Upper lobe of left lung (tissue), 6 donors: ENCODE results near the gene STOX2. TPM values are rescaled to one million over a fixed set of nuclear protein-coding genes. Genes with fewer than 3 reads are reported as not detected.
A peak's percentile ranks its signal among the peaks of the same experiment; 100 is the strongest.

Experiments
- ATAC-seq, 2 donors: fragments of 200-7000 bp; cut with Tn5 transposase; one replicate each; pipeline ENCODE4 v1.9.1; 2022; ENCODE audit warnings: mild to moderate bottlenecking in 2 of 2, moderate library complexity in 2 of 2; ENCODE audit not compliant: low FRiP score in 2 of 2
- DNase-seq, 2 donors: peaks; one replicate each; pipeline ENCODE4 v3.0.0-alpha.2; 2019 to 2020
- H3K27ac ChIP-seq, 4 donors: fragments of 200-600 bp; sonication (generic); one replicate each; pipeline ENCODE4 v1.5.1; 2016 to 2019
- H3K27me3 ChIP-seq, 4 donors: fragments of 200-600 bp; sonication (generic); one replicate each; pipeline ENCODE4 v1.5.1; 2017 to 2019
- H3K36me3 ChIP-seq, 4 donors: fragments of 200-600 bp; sonication (generic); one replicate each; pipeline ENCODE4 v1.5.1; 2016 to 2019
- H3K4me1 ChIP-seq, 4 donors: fragments of 200-600 bp; sonication (generic); one replicate each; pipeline ENCODE4 v1.5.1; 2018 to 2019
- H3K4me3 ChIP-seq, 4 donors: fragments of 200-600 bp; sonication (generic); one replicate each; pipeline ENCODE4 v1.5.1; 2017 to 2019; ENCODE audit warnings: mild to moderate bottlenecking in 2 of 4, moderate library complexity in 1 of 4
- H3K9me3 ChIP-seq, 4 donors: fragments of 200-600 bp; sonication (generic); one replicate each; pipeline ENCODE4 v1.5.1; 2018 to 2019
- EP300 ChIP-seq, 4 donors: sonication (generic); formaldehyde crosslinking; IDR thresholded peaks; one replicate each; pipeline ENCODE4 v1.5.1; 2017; ENCODE audit warnings: antibody characterized with exemption in 4 of 4, control low read depth in 2 of 4
- POLR2A ChIP-seq, 4 donors: fragments of 450-650 bp; IDR thresholded peaks; one replicate each; pipeline ENCODE4 v1.5.1; 2016 to 2017; ENCODE audit warnings: antibody characterized with exemption in 4 of 4, mild to moderate bottlenecking in 2 of 4
- POLR2AphosphoS5 ChIP-seq, 2 donors: sonication (generic); formaldehyde crosslinking; IDR thresholded peaks; one replicate each; pipeline ENCODE4 v1.5.1; 2017; ENCODE audit warnings: antibody characterized with exemption in 2 of 2
- WGBS, 2 donors: methylation state at CpG; one replicate each; pipeline ENCODE4 v1.1.5; 2017 to 2018; 5-methylcytosine and 5-hydroxymethylcytosine counted together
- total RNA-seq, 6 donors: library from RNA; depleted of rRNA in 4 of 6; stranded (reverse); fragments of >200 nt in 4 of 6; gene quantifications; one replicate each; pipeline versions ENCODE4 v1.1.0 to v1.2.1, GENCODE V29; 2016 to 2021
- TF ChIP-seq, protein P1 (sequence below), 6 experiments: fragments of 450-650 bp in 4 of 6; fragments of 200-600 bp in 2 of 6; sonication (generic) in 2 of 6; IDR thresholded peaks; one replicate each; pipeline ENCODE4 v1.5.1; 2016 to 2019; ENCODE audit warnings: antibody characterized with exemption in 6 of 6
- donor health status: DM: no; HTN: no; CAD: no; lungs with moderate emphysema.
- donor health status: DM: no; HTN: yes; CAD: no; lungs with severe emphysema.

The STOX2 gene
- total RNA-seq, 6 donors from 2014 or later = 10.1 to 49.2 (median 24.1) TPM

DNA sequence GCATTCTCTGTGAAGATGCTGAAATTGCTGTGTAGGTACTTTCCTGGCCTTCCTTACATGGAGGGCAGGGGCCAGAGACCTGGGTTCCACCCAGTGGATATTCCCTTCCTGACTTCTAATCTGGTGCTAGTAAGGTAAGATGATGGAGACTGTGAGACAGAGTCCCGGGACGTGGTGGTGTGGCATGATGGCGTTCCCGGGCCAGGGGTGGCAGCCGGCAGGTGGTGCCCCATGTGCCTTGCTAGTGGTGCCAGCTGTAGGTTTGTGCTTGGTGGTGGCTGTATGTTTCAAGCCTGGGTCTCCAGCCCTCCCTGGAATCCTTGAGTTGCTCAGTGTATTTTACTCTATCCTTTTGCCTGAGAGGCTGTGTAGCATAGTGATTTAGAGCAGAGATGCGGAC lies 10.9 kb downstream of the STOX2 start:
- no peak for TF ChIP-seq POLR2AphosphoS5 (IDR thresholded peaks at IDR 0.05)
- no peak for TF ChIP-seq EP300 (IDR thresholded peaks at IDR 0.05)
- TF ChIP-seq, protein P1, sequence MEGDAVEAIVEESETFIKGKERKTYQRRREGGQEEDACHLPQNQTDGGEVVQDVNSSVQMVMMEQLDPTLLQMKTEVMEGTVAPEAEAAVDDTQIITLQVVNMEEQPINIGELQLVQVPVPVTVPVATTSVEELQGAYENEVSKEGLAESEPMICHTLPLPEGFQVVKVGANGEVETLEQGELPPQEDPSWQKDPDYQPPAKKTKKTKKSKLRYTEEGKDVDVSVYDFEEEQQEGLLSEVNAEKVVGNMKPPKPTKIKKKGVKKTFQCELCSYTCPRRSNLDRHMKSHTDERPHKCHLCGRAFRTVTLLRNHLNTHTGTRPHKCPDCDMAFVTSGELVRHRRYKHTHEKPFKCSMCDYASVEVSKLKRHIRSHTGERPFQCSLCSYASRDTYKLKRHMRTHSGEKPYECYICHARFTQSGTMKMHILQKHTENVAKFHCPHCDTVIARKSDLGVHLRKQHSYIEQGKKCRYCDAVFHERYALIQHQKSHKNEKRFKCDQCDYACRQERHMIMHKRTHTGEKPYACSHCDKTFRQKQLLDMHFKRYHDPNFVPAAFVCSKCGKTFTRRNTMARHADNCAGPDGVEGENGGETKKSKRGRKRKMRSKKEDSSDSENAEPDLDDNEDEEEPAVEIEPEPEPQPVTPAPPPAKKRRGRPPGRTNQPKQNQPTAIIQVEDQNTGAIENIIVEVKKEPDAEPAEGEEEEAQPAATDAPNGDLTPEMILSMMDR (IDR thresholded peaks at IDR 0.05) = no peak
- no peak for TF ChIP-seq POLR2A (IDR thresholded peaks at IDR 0.05)
- ATAC-seq (no peak), DNase-seq (peak in 1 of 2 donors; percentile 52)

GRCh38 chr4:183918696-183919095 lies 13.6 kb downstream of the STOX2 start:
- no peak for DNase-seq
- no peak for ATAC-seq
- TF ChIP-seq POLR2A (IDR thresholded peaks at IDR 0.05) (no peak), EP300 (IDR thresholded peaks at IDR 0.05) (no peak), POLR2AphosphoS5 (IDR thresholded peaks at IDR 0.05) (no peak)
- TF ChIP-seq, protein P1 (IDR thresholded peaks at IDR 0.05) = no peak
- H3K27ac ChIP-seq = no peak overlapping the region
- H3K27me3 ChIP-seq = no peaks in the 10 kb centered on the region
- H3K36me3 ChIP-seq = no peaks in the 10 kb centered on the region
- no peaks in the 10 kb centered on the region for H3K4me1 ChIP-seq
- 92 to 93% methylated on average over 10 of the region's 10 CpGs for WGBS, 2 donors
- no peaks in the 10 kb centered on the region for H3K9me3 ChIP-seq
- no peak overlapping the region for H3K4me3 ChIP-seq

More for the DNA sequence above, 10.9 kb downstream of the STOX2 start:
- Histone ChIP-seq H3K36me3 (no peaks in the 10 kb centered on the region), H3K9me3 (no peaks in the 10 kb centered on the region), H3K27me3 (no peaks in the 10 kb centered on the region), H3K4me1 (no peaks in the 10 kb centered on the region), H3K27ac (no peak overlapping the region), H3K4me3 (no peak overlapping the region)
- WGBS, 2 donors = 77 to 83% methylated on average over 6 of the region's 6 CpGs

- peak in 1 of 2 donors; percentile 50 for DNase-seq
- WGBS, 2 donors = 52 to 71% methylated on average over 5 to 12 of the region's 12 CpGs
- no peaks in the 10 kb centered on the region for H3K36me3 ChIP-seq
- no peak for TF ChIP-seq POLR2A (IDR thresholded peaks at IDR 0.05)
- TF ChIP-seq, protein P1 (IDR thresholded peaks at IDR 0.05) = no peak
- no peak for TF ChIP-seq POLR2AphosphoS5 (IDR thresholded peaks at IDR 0.05)
- TF ChIP-seq EP300 (IDR thresholded peaks at IDR 0.05) = no peak
- H3K4me1 ChIP-seq = no peaks in the 10 kb centered on the region
- no peak overlapping the region for H3K4me3 ChIP-seq
- ATAC-seq = peak in 1 of 2 donors; percentile 47
- H3K27ac ChIP-seq = no peak overlapping the region
- H3K9me3 ChIP-seq = no peaks in the 10 kb centered on the region
- H3K27me3 ChIP-seq = no peaks in the 10 kb centered on the region
Measured at GRCh38 chr4:183919141-183919540, 14.0 kb downstream of the STOX2 start.

DNA sequence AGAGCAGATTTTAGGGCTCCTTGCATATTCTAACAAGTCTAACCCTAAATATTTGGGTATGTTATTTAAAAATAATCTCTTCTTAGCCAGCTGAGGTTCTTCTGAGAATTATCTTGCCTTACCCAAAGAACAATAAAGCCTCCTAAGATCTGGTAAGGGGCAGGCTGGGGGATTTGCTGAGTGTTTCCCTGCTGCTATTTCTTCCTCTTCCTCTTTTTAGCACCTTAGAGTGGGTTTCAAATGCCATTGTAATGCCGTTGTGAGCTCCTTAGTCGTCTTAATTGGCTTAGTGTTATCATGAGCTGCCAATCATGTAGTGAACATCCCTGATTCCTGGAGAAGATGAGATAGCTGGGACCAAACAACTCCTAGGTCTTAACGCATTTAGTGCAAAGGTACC lies 15.4 kb downstream of the STOX2 start:
- ATAC-seq (no peak), DNase-seq (no peak)
- Histone ChIP-seq H3K27me3 (no peaks in the 10 kb centered on the region), H3K27ac (no peak overlapping the region), H3K36me3 (no peaks in the 10 kb centered on the region), H3K4me1 (no peaks in the 10 kb centered on the region), H3K4me3 (no peak overlapping the region), H3K9me3 (no peaks in the 10 kb centered on the region)
- TF ChIP-seq POLR2AphosphoS5 (IDR thresholded peaks at IDR 0.05) = no peak
- TF ChIP-seq EP300 (IDR thresholded peaks at IDR 0.05) = no peak
- no peak for TF ChIP-seq POLR2A (IDR thresholded peaks at IDR 0.05)
- TF ChIP-seq, protein P1 (IDR thresholded peaks at IDR 0.05) = no peak
- WGBS, 2 donors = 41 to 54% methylated on average over 3 of the region's 3 CpGs

DNA sequence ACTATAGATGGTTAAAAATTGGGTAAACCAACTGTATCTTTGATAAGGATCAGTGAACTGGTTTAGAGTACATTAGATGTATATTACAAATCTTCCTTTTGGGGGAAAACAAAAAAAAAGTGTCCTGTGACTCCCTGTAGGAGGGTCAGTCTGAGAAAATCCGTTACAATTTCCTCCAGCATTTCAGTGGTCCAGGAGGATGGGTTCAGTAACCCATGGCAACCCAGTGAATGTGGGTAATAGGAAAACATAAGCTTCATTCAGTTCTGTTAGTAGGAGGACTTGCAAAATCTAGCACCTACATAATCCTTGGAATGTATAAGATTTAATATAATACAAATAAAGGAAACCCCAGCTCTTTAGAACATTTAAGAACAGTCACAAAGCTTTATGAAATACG lies 16.2 kb downstream of the STOX2 start:
- Histone ChIP-seq H3K36me3 (no peaks in the 10 kb centered on the region), H3K4me1 (no peaks in the 10 kb centered on the region), H3K27ac (no peak overlapping the region), H3K9me3 (no peaks in the 10 kb centered on the region), H3K27me3 (no peaks in the 10 kb centered on the region), H3K4me3 (no peak overlapping the region)
- ATAC-seq (no peak), DNase-seq (no peak)
- 84 to 86% methylated on average over 2 of the region's 2 CpGs for WGBS, 2 donors
- TF ChIP-seq POLR2A (IDR thresholded peaks at IDR 0.05) (no peak), POLR2AphosphoS5 (IDR thresholded peaks at IDR 0.05) (no peak), EP300 (IDR thresholded peaks at IDR 0.05) (no peak)
- TF ChIP-seq, protein P1 (IDR thresholded peaks at IDR 0.05) = no peak
